Measurements from ENCODE around the gene ZDHHC8. TPM values are rescaled to one million over a fixed set of nuclear protein-coding genes. Genes with fewer than 3 reads are reported as not detected.

Gene ZDHHC8
- total and polyA plus RNA-seq, 2 donors (not counting 3 experiments of a cell fraction or from before 2014, with no cell fraction given): 49.8 to 131 TPM

DNA sequence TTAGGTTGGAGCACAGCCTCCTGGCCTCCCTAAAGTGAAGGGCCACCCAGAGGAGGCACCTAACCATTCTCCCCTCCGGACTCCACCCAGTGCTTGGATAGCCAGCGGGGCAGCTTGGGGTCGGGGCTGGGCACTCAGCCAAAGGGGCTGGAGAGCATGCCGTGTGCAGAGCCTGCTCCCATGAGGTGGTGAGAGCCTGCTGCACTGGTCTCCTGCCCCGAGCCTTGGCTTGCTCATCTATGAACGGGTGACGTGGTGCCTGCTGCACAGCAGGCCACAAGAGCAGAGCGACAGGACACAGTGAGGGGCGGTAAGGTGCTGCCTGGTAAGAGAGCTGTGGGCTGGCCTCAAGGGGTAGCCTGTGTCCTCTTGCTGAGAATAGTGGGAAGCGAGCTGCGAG lies 33.3 kb downstream of the ZDHHC8 start:
- dilution Hi-C loops (cut with MboI; ENCODE audit: extremely low pct_ligation_motif_present, low sequenced_read_pairs) (no loop called here), intact Hi-C loops (cut with micrococcal nuclease) (no loop called here)
- FAIRE-seq (no peak), DNase-seq (ENCODE audit: low read depth, low spot score) (no peak)
- H3K9ac ChIP-seq (replicated peaks; ENCODE audit: extremely low read depth, insufficient read depth, low read length): no peak overlapping the region
- H3K4me1 ChIP-seq (ENCODE audit: control insufficient read depth, extremely low read depth, insufficient read depth, low read length): no peaks in the 10 kb centered on the region
- no peaks in the 10 kb centered on the region for H4K20me1 ChIP-seq (replicated peaks; ENCODE audit: control insufficient read depth, extremely low read depth, insufficient read depth, low read length)
- no peak overlapping the region for H3K27ac ChIP-seq (ENCODE audit: insufficient read depth, low read depth, low read length)
- no peaks in the 10 kb centered on the region for H3K36me3 ChIP-seq (ENCODE audit: control insufficient read depth in 2 of 2, extremely low read depth in 1 of 2, insufficient read depth in 2 of 2, low read length in 2 of 2)
- no peak overlapping the region for H3K4me3 ChIP-seq (replicated peaks in 1 of 3; ENCODE audit: insufficient read depth in 1 of 3, low read depth in 1 of 3, low read length in 3 of 3)
- ChIA-PET POLR2A (no interaction called here), CTCF (no interaction called here)
- H2AFZ ChIP-seq (ENCODE audit: low read depth, low read length): no peak overlapping the region
- H3K27me3 ChIP-seq (ENCODE audit: control insufficient read depth in 2 of 2, insufficient read depth in 2 of 2, low read length in 2 of 2): no peaks in the 10 kb centered on the region
- no peak overlapping the region for H3K4me2 ChIP-seq (ENCODE audit: insufficient read depth, low read length)
- H3K79me2 ChIP-seq (ENCODE audit: control insufficient read depth, insufficient read depth, low read length): no peaks in the 10 kb centered on the region
- no peaks in the 10 kb centered on the region for H3K9me3 ChIP-seq (replicated peaks; ENCODE audit: control insufficient read depth, insufficient read depth, low read length)
- TF ChIP-seq GATA2 (IDR thresholded peaks at IDR 0.05; ENCODE audit: insufficient read depth, insufficient read length, low read depth, low read length) (no peak), JUN (IDR thresholded peaks at IDR 0.05; ENCODE audit: borderline replicate concordance, insufficient read depth, insufficient read length, low read depth) (no peak)
- H3K9me1 ChIP-seq (replicated peaks; ENCODE audit: control insufficient read depth, extremely low read depth, insufficient read depth, low read length): no peaks in the 10 kb centered on the region
- no TSS peak for BruUV-seq (replicated peaks)

DNA sequence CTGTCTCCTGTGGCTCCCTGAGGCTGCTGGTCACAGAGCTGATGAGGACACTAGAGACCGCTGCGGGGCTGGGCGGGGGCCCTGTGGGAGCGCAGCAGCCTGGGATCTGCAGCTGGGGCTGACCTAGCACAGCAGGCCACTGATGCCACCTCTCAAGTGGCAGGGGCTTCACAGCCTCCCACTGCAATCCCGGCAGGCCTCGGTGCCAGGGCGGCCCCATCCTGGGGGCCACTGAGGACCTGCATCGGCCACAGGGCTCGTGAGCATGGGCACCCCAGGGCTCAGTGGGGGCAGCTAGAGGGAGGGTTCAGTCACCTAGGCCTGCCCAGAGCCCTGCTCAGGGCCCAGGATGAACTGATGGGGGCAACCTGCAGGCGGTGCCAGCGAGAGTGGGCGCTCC lies 33.8 kb downstream of the ZDHHC8 start:
- Histone ChIP-seq H3K36me3 (ENCODE audit: control insufficient read depth in 2 of 2, extremely low read depth in 1 of 2, insufficient read depth in 2 of 2, low read length in 2 of 2) (no peaks in the 10 kb centered on the region), H3K4me1 (ENCODE audit: control insufficient read depth, extremely low read depth, insufficient read depth, low read length) (no peaks in the 10 kb centered on the region), H3K9ac (replicated peaks; ENCODE audit: extremely low read depth, insufficient read depth, low read length) (no peak overlapping the region), H3K4me3 (replicated peaks in 1 of 3; ENCODE audit: insufficient read depth in 1 of 3, low read depth in 1 of 3, low read length in 3 of 3) (no peak overlapping the region), H3K27me3 (ENCODE audit: control insufficient read depth in 2 of 2, insufficient read depth in 2 of 2, low read length in 2 of 2) (no peaks in the 10 kb centered on the region), H3K9me3 (replicated peaks; ENCODE audit: control insufficient read depth, insufficient read depth, low read length) (no peaks in the 10 kb centered on the region), H3K79me2 (ENCODE audit: control insufficient read depth, insufficient read depth, low read length) (no peaks in the 10 kb centered on the region), H3K4me2 (ENCODE audit: insufficient read depth, low read length) (no peak overlapping the region), H2AFZ (ENCODE audit: low read depth, low read length) (no peak overlapping the region), H3K27ac (ENCODE audit: insufficient read depth, low read depth, low read length) (no peak overlapping the region), H3K9me1 (replicated peaks; ENCODE audit: control insufficient read depth, extremely low read depth, insufficient read depth, low read length) (no peaks in the 10 kb centered on the region), H4K20me1 (replicated peaks; ENCODE audit: control insufficient read depth, extremely low read depth, insufficient read depth, low read length) (no peaks in the 10 kb centered on the region)
- ChIA-PET CTCF (no interaction called here), POLR2A (no interaction called here)
- TF ChIP-seq POLR2A (IDR thresholded peaks at IDR 0.05; ENCODE audit: low read depth, low read length): no peak
- TF ChIP-seq GATA2 (IDR thresholded peaks at IDR 0.05; ENCODE audit: insufficient read depth, insufficient read length, low read depth, low read length): no peak
- no peak for TF ChIP-seq JUN (IDR thresholded peaks at IDR 0.05; ENCODE audit: borderline replicate concordance, insufficient read depth, insufficient read length, low read depth)
- TF ChIP-seq MYC (IDR thresholded peaks at IDR 0.05; ENCODE audit: low read depth, low read length): no peak
- TF ChIP-seq, protein P1, sequence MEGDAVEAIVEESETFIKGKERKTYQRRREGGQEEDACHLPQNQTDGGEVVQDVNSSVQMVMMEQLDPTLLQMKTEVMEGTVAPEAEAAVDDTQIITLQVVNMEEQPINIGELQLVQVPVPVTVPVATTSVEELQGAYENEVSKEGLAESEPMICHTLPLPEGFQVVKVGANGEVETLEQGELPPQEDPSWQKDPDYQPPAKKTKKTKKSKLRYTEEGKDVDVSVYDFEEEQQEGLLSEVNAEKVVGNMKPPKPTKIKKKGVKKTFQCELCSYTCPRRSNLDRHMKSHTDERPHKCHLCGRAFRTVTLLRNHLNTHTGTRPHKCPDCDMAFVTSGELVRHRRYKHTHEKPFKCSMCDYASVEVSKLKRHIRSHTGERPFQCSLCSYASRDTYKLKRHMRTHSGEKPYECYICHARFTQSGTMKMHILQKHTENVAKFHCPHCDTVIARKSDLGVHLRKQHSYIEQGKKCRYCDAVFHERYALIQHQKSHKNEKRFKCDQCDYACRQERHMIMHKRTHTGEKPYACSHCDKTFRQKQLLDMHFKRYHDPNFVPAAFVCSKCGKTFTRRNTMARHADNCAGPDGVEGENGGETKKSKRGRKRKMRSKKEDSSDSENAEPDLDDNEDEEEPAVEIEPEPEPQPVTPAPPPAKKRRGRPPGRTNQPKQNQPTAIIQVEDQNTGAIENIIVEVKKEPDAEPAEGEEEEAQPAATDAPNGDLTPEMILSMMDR (IDR thresholded peaks at IDR 0.05; ENCODE audit: extremely low read depth in 1 of 2, insufficient read depth in 1 of 2, low read depth in 1 of 2, low read length in 2 of 2): no peak
- TF ChIP-seq POLR2AphosphoS5 (IDR thresholded peaks at IDR 0.05; ENCODE audit: insufficient read depth, low read depth, low read length): no peak
- TF ChIP-seq EZH2 (IDR thresholded peaks at IDR 0.05; ENCODE audit: borderline replicate concordance, low read depth, low read length, severe bottlenecking): no peak
- TF ChIP-seq, protein P2, sequence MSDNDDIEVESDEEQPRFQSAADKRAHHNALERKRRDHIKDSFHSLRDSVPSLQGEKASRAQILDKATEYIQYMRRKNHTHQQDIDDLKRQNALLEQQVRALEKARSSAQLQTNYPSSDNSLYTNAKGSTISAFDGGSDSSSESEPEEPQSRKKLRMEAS (IDR thresholded peaks at IDR 0.05; ENCODE audit: insufficient read depth, insufficient read length): no peak
- TF ChIP-seq FOS (IDR thresholded peaks at IDR 0.05; ENCODE audit: borderline replicate concordance, insufficient read depth, low read length): no peak
- intact Hi-C loops (cut with micrococcal nuclease) (no loop called here), dilution Hi-C loops (cut with MboI; ENCODE audit: extremely low pct_ligation_motif_present, low sequenced_read_pairs) (no loop called here)
- no TSS peak for BruUV-seq (replicated peaks)
- no peak for FAIRE-seq
- no peak for DNase-seq (ENCODE audit: low read depth, low spot score)
